ENCODE results near the gene EPHX1. TPM values are rescaled to one million over a fixed set of nuclear protein-coding genes. Genes with fewer than 3 reads are reported as not detected.

Gene EPHX1
- total RNA-seq, 1 experiment from 2014 or later, result 35.8 TPM

DNA sequence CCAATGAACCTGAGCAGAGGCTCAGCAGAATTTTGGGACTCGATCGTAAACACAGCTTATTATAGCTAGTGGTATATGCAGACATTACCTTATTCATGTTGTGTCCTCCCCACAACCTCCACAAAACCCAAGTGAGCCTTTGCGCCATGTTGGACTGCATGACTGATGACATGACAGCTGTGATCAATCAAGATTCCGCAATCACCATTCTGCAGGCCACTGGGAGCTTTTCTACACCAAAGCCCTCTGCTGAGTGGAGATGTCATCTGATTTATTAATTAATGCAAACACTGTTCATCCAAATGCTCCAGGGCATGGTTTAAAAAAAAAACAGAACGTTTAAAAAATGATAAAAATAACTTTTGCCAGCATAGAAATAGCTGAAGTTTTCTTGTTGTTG, 40.2 kb upstream of the EPHX1 start:
- CTCF ChIA-PET, result interaction anchor here (0.6 to 19.3 kb wide), 35 partner anchors 7 to 325 kb away, joined by 3 to 712 read pairs (median 4); partner anchors contain the start of genes EPHX1, LEFTY1, PYCR2 and SRP9
- no peak overlapping the region for H3K4me3 Mint-ChIP-seq (ENCODE audit: unreplicated experiment)
- TF ChIP-seq, protein P1, sequence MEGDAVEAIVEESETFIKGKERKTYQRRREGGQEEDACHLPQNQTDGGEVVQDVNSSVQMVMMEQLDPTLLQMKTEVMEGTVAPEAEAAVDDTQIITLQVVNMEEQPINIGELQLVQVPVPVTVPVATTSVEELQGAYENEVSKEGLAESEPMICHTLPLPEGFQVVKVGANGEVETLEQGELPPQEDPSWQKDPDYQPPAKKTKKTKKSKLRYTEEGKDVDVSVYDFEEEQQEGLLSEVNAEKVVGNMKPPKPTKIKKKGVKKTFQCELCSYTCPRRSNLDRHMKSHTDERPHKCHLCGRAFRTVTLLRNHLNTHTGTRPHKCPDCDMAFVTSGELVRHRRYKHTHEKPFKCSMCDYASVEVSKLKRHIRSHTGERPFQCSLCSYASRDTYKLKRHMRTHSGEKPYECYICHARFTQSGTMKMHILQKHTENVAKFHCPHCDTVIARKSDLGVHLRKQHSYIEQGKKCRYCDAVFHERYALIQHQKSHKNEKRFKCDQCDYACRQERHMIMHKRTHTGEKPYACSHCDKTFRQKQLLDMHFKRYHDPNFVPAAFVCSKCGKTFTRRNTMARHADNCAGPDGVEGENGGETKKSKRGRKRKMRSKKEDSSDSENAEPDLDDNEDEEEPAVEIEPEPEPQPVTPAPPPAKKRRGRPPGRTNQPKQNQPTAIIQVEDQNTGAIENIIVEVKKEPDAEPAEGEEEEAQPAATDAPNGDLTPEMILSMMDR (IDR thresholded peaks at IDR 0.05; ENCODE audit: unreplicated experiment), result no peak
- no TSS peak for BruUV-seq (replicated peaks)
- no peaks in the 10 kb centered on the region for H3K9me3 Mint-ChIP-seq (ENCODE audit: unreplicated experiment)
- intact Hi-C loops (cut with micrococcal nuclease), result loop anchor here (5.0 kb wide), 1 partner anchor 67 kb away; no protein-coding TSS in a partner anchor
- no peak for DNase-seq (ENCODE audit: unreplicated experiment)
- H3K27me3 Mint-ChIP-seq (ENCODE audit: insufficient read depth, unreplicated experiment), result no peaks in the 10 kb centered on the region
- no peaks in the 10 kb centered on the region for H3K36me3 Mint-ChIP-seq (ENCODE audit: insufficient read depth, unreplicated experiment)
- POLR2A ChIA-PET, result interaction anchor here (0.6 to 14.5 kb wide), 17 partner anchors 9 to 315 kb away, joined by 3 to 230 read pairs (median 3); partner anchors contain the start of genes ENAH and SRP9
- H3K27ac Mint-ChIP-seq (ENCODE audit: low read depth, unreplicated experiment), result no peak overlapping the region
- peaks cover 32% of the 10 kb centered on the region for H3K4me1 Mint-ChIP-seq (ENCODE audit: insufficient read depth, unreplicated experiment)

DNA sequence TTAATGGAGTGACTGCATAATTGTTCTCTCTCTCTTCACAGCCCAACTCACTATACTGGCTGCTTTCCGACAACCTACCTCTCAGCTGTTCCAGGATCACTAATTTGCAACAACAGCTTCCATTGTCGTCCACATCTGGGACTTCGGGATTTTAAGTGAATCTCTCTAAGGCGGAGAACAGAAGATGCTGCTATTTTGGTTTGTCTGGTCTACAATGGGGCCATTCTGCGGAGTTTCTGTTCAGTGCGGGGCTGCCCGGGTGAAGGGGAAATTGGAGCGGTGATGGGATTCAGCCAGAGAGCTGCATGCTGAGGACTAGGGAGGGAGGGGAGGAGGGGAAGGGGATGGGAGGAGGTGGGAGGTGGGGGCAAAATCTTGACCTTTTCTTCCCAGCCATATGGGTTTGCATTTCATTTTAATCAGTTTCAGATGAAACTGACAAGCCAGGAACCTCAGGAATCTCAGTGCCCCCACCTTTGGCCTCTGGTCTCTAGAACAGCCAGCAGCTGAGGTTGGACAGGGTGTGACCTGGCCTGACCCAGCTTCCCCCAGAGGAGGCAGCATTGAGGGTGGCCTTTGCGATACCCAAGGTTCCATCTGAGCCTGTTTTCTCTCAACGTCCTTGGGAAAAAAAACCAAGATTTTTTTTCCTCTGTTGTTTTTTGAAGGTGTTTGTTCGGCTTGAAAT, 39.2 kb upstream of the EPHX1 start:
- no peak for DNase-seq (ENCODE audit: unreplicated experiment)
- Mint-ChIP-seq H3K4me1 (ENCODE audit: insufficient read depth, unreplicated experiment) (peaks cover 32% of the 10 kb centered on the region), H3K27me3 (ENCODE audit: insufficient read depth, unreplicated experiment) (no peaks in the 10 kb centered on the region), H3K36me3 (ENCODE audit: insufficient read depth, unreplicated experiment) (no peaks in the 10 kb centered on the region), H3K9me3 (ENCODE audit: unreplicated experiment) (no peaks in the 10 kb centered on the region), H3K27ac (ENCODE audit: low read depth, unreplicated experiment) (no peak overlapping the region), H3K4me3 (ENCODE audit: unreplicated experiment) (no peak overlapping the region)
- TF ChIP-seq, protein P1 (IDR thresholded peaks at IDR 0.05; ENCODE audit: unreplicated experiment), result no peak
- CTCF ChIA-PET, result interaction anchor here (0.6 to 19.3 kb wide), 34 partner anchors 9 to 290 kb away, joined by 3 to 712 read pairs (median 6); partner anchors contain the start of genes EPHX1 and LEFTY1
- BruUV-seq (replicated peaks), result no TSS peak
- POLR2A ChIA-PET, result interaction anchor here (0.7 to 14.5 kb wide), 17 partner anchors 8 to 316 kb away, joined by 3 to 230 read pairs (median 4); partner anchors contain the start of genes ENAH and SRP9
- intact Hi-C loops (cut with micrococcal nuclease), result loop anchor here (5.0 kb wide), 1 partner anchor 68 kb away; no protein-coding TSS in a partner anchor

DNA sequence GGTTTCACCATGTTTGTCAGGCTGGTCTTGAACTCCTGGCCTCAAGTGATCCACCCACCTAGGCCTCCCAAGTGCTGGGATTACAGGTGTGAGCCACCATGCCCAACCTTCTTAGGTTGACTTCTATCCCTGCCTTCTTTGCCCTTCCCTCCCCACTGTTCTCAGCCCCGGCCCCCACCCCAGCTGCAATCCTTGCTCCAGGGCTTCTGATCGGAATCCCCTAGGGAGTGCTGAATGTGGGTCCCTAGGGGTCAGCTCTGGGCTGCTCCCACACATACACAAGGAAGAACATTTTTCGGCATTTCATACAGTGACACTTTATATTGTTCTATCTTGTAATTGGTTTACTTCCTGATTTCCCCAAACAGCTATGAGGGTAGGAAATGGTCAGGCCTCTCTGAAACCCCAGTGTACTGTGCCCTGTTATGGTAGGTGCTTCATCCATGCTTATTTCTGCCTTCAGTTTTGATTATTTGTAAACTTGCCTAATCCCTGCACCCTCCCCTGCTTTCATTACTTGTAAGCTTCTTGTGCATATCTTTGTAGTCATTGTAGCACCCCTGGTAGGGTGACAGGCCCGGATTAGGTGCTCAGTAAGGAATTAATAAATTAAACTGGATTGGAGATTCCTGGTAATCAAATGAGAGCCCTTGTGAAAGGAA, 38.1 kb upstream of the EPHX1 start:
- Mint-ChIP-seq H3K36me3 (ENCODE audit: insufficient read depth, unreplicated experiment) (no peaks in the 10 kb centered on the region), H3K27ac (ENCODE audit: low read depth, unreplicated experiment) (no peak overlapping the region), H3K4me3 (ENCODE audit: unreplicated experiment) (no peak overlapping the region), H3K4me1 (ENCODE audit: insufficient read depth, unreplicated experiment) (peaks cover 25% of the 10 kb centered on the region), H3K9me3 (ENCODE audit: unreplicated experiment) (no peaks in the 10 kb centered on the region), H3K27me3 (ENCODE audit: insufficient read depth, unreplicated experiment) (no peaks in the 10 kb centered on the region)
- ChIA-PET CTCF (interaction anchor here (0.6 to 19.3 kb wide), 93 partner anchors 8 to 1941 kb away, joined by 3 to 712 read pairs (median 6); partner anchors contain the start of genes ENAH and TMEM63A), POLR2A (interaction anchor here (0.6 to 14.5 kb wide), 37 partner anchors 11 to 299 kb away, joined by 3 to 230 read pairs (median 4); partner anchors contain the start of gene ENAH)
- TF ChIP-seq, protein P1 (IDR thresholded peaks at IDR 0.05; ENCODE audit: unreplicated experiment), result no peak
- intact Hi-C loops (cut with micrococcal nuclease), result loop anchor here (1.0 to 5.0 kb wide), 8 partner anchors 35 to 296 kb away; no protein-coding TSS in a partner anchor
- DNase-seq (ENCODE audit: unreplicated experiment), result no peak
- BruUV-seq (replicated peaks), result no TSS peak

Measured in MCF 10A (cell line).